HepG2 (cell line): ENCODE data around the gene FGGY. TPM values are rescaled to one million over a fixed set of nuclear protein-coding genes. Genes with fewer than 3 reads are reported as not detected.

Experiments used
- ATAC-seq: fragments of 200-7000 bp; cut with Tn5 transposase; 3 replicates; pipeline ENCODE4 v1.9.1; 2020; ENCODE audit warnings: mild to moderate bottlenecking, moderate library complexity
- BruUV-seq: library from RNA; stranded (reverse); fragments of 400-500 nt; replicated peaks from 2 replicates; lab custom pipeline; 2021; lab: Mats Ljungman, UMichigan
- CTCF ChIA-PET: fragments of 300-600 bp; formaldehyde crosslinking; extraction: SDS; loops from one replicate; lab custom pipeline; 2021; ENCODE audit warnings: low total read pairs, inconsistent platforms, low intra/inter-chr PET ratio; lab: Yijun Ruan, JAX
- POLR2A ChIA-PET: fragments of 350-600 bp; sonication (Branson Sonifier 250); formaldehyde crosslinking; loops from one replicate; lab custom pipeline; 2020; ENCODE audit warnings: antibody characterized with exemption, inconsistent platforms; lab: Yijun Ruan, JAX
- DNase-seq: peaks from one replicate; pipeline ENCODE4 v3.0.0-alpha.2; 2015; ENCODE audit warnings: low spot score
- FAIRE-seq: peaks from 3 replicates; lab custom pipeline; 2011; peaks lifted over from hg19 to GRCh38; lab: Jason Lieb, UNC
- H2AFZ ChIP-seq: one replicate; pipeline ENCODE4 v1.6.1; 2011; ENCODE audit warnings: low read length, inconsistent platforms
- H3K27ac ChIP-seq: fragments of 300-600 bp; 3 replicates; pipeline ENCODE4 v1.8.0; 2011; ENCODE audit warnings: mixed run types, mild to moderate bottlenecking, mixed read lengths, low read length, inconsistent platforms; ENCODE audit not compliant: insufficient read depth; ENCODE audit errors: extremely low read length
- H3K27me3 ChIP-seq, 2 experiments: fragments of 200-600 bp in 1 of 2; 2 replicates in 1 of 2; 3 replicates in 1 of 2; pipeline versions ENCODE4 v1.6.0 to v1.8.0; 2011; ENCODE audit warnings: low read length in 2 of 2, mild to moderate bottlenecking in 2 of 2, moderate library complexity in 2 of 2, inconsistent platforms in 1 of 2; ENCODE audit not compliant: insufficient read depth in 2 of 2, control insufficient read depth in 1 of 2
- H3K36me3 ChIP-seq, 2 experiments: fragments of 200-600 bp in 1 of 2; replicated peaks in 1 of 2; 2 replicates in 1 of 2; 3 replicates in 1 of 2; pipeline versions ENCODE4 v1.5.1 to v1.8.0; 2011; ENCODE audit warnings: low read length in 2 of 2, inconsistent platforms in 1 of 2; ENCODE audit not compliant: insufficient read depth in 2 of 2, control insufficient read depth in 1 of 2
- H3K4me1 ChIP-seq: 2 replicates; pipeline ENCODE4 v1.5.1; 2012; ENCODE audit warnings: low read length, inconsistent platforms; ENCODE audit not compliant: insufficient read depth
- H3K4me2 ChIP-seq: 2 replicates; pipeline ENCODE4 v1.6.0; 2011; ENCODE audit warnings: low read depth, low read length, inconsistent platforms
- H3K4me3 ChIP-seq, 3 experiments: fragments of 200-600 bp in 1 of 3; sonication (generic), shearing (Covaris generic) in 1 of 3; replicated peaks in 1 of 3; 2 replicates each; pipeline ENCODE4 v1.5.1; 2011 to 2016; ENCODE audit warnings: low read length in 3 of 3, inconsistent platforms in 2 of 3, low read depth in 2 of 3, mild to moderate bottlenecking in 2 of 3, control low read depth in 1 of 3, mixed read lengths in 1 of 3; ENCODE audit not compliant: insufficient read depth in 1 of 3
- H3K79me2 ChIP-seq: one replicate; pipeline ENCODE4 v1.6.1; 2011; ENCODE audit warnings: low read length, inconsistent platforms; ENCODE audit not compliant: insufficient read depth
- H3K9ac ChIP-seq: 2 replicates; pipeline ENCODE4 v1.6.0; 2011; ENCODE audit warnings: mild to moderate bottlenecking, low read depth, low read length, inconsistent platforms; ENCODE audit not compliant: insufficient read depth
- H3K9me3 ChIP-seq: 2 replicates; pipeline ENCODE4 v1.5.1; 2012; ENCODE audit warnings: mild to moderate bottlenecking, low read length
- H4K20me1 ChIP-seq: 2 replicates; pipeline ENCODE4 v1.6.0; 2011; ENCODE audit warnings: inconsistent platforms, mild to moderate bottlenecking, low read length, moderate library complexity; ENCODE audit not compliant: insufficient read depth
- LBX2 ChIP-seq: sonication (generic); formaldehyde crosslinking; IDR thresholded peaks from 2 replicates; pipeline ENCODE4 v1.5.0; 2020; ENCODE audit warnings: missing genetic modification reagents, mild to moderate bottlenecking, borderline replicate concordance
- MED1 ChIP-seq: sonication (generic); formaldehyde crosslinking; IDR thresholded peaks from 2 replicates; pipeline ENCODE4 v1.4.0; 2020; ENCODE audit warnings: missing genetic modification reagents
- MEIS1 ChIP-seq: sonication (generic); formaldehyde crosslinking; IDR thresholded peaks from 2 replicates; pipeline ENCODE4 v1.9.0; 2021; ENCODE audit warnings: mild to moderate bottlenecking, missing genetic modification reagents, moderate library complexity, borderline replicate concordance
- NCOA5 ChIP-seq: sonication (generic); formaldehyde crosslinking; IDR thresholded peaks from 2 replicates; pipeline ENCODE4 v1.4.0; 2020; ENCODE audit warnings: missing genetic modification reagents
- RBM22 ChIP-seq: fragments of 200-400 bp; formaldehyde crosslinking; optimal IDR thresholded peaks from 2 replicates; pipeline ENCODE3; 2017; ENCODE audit warnings: mild to moderate bottlenecking, low read length, moderate library complexity
- SMAD1 ChIP-seq: sonication (generic); formaldehyde crosslinking; IDR thresholded peaks from 2 replicates; pipeline ENCODE4 v1.4.0; 2020; ENCODE audit warnings: missing genetic modification reagents, low read depth, mild to moderate bottlenecking, borderline replicate concordance
- ZBTB40 ChIP-seq, 2 experiments: fragments of 450-650 bp in 1 of 2; sonication (generic) in 1 of 2; formaldehyde crosslinking in 1 of 2; IDR thresholded peaks; 2 replicates each; pipeline versions ENCODE4 v1.6.1 to v1.8.0; 2016 to 2022; ENCODE audit warnings: antibody characterized with exemption in 1 of 2, mild to moderate bottlenecking in 1 of 2, missing genetic modification reagents in 1 of 2
- ZBTB8A ChIP-seq: sonication (generic); formaldehyde crosslinking; IDR thresholded peaks from 2 replicates; pipeline ENCODE4 v1.4.0; 2020; ENCODE audit warnings: mild to moderate bottlenecking, low read depth, missing genetic modification reagents, borderline replicate concordance
- ZNF737 ChIP-seq: sonication (generic); formaldehyde crosslinking; IDR thresholded peaks from 2 replicates; pipeline ENCODE4 v1.5.0; 2020; ENCODE audit warnings: missing genetic modification reagents, mild to moderate bottlenecking, borderline replicate concordance
- ZNF780A ChIP-seq: sonication (generic); formaldehyde crosslinking; IDR thresholded peaks from 2 replicates; pipeline ENCODE4 v1.8.0; 2022; ENCODE audit warnings: mild to moderate bottlenecking, missing genetic modification reagents, moderate library complexity
- ZNF784 ChIP-seq: sonication (generic); formaldehyde crosslinking; IDR thresholded peaks from 2 replicates; pipeline ENCODE4 v1.5.1; 2020; ENCODE audit warnings: missing genetic modification reagents, mild to moderate bottlenecking, borderline replicate concordance
- ZNF878 ChIP-seq: sonication (generic); formaldehyde crosslinking; IDR thresholded peaks from 2 replicates; pipeline ENCODE4 v1.8.1; 2023; ENCODE audit warnings: mild to moderate bottlenecking, missing genetic modification reagents, moderate library complexity
- WGBS: methylation state at CpG from one replicate; pipeline ENCODE4 v1.1.6; 2017; ENCODE audit warnings: low lambda C conversion rate; 5-methylcytosine and 5-hydroxymethylcytosine counted together
- in situ Hi-C: cut with HindIII; loops from 2 replicates; pipeline ENCODE4 v1.10.0; 2017; ENCODE audit warnings: low pct_unique_long_range_greater_than_20kb; ENCODE audit not compliant: extremely low pct_ligation_motif_present
- intact Hi-C: fragments of 100-400 bp; cut with micrococcal nuclease; formaldehyde crosslinking; loops from one replicate; pipeline ENCODE4 v1.10.0; 2022; ENCODE audit not compliant: unreplicated experiment
- polyA plus RNA-seq, 8 experiments: library from polyadenylated mRNA; depleted of rRNA in 3 of 8; stranded (reverse) in 7 of 8; unstranded in 1 of 8; fragments of >200 nt; fragmentation: Illumina TruSeq in 4 of 8; extraction: Trizol in 4 of 8; gene quantifications; 2 replicates each; pipeline versions ENCODE4 v1.2.1 to v1.2.3, GENCODE V29; 2011 to 2016; ENCODE audit warnings: low read depth in 4 of 8, missing spikeins in 1 of 8, mixed read lengths in 1 of 8; ENCODE audit not compliant: insufficient read depth in 1 of 8
- total RNA-seq, 5 experiments: library from RNA; depleted of rRNA; stranded (reverse); fragments of >200 nt; fragmentation: Illumina TruSeq; extraction: Trizol; gene quantifications; 2 replicates each; pipeline ENCODE4 v1.2.3, GENCODE V29; 2016; ENCODE audit warnings: low read depth in 1 of 5

FGGY gene
- total and polyA plus RNA-seq, 2 of the 13 experiments (the other 11 are each of a cell fraction or from before 2014, with no cell fraction given), result 15.7 to 27.5 TPM

GRCh38 chr1:59522925-59523505 is 226.1 kb downstream of the FGGY start:
- in situ Hi-C loops, result no loop called here
- ATAC-seq, result peak; percentile 93
- no peaks in the 10 kb centered on the region for H3K27me3 ChIP-seq
- intact Hi-C loops, result loop anchor here (1.0 kb wide), 1 partner anchor 176 kb away; no protein-coding TSS in a partner anchor
- peak overlapping the region; percentile 30 for H3K4me2 ChIP-seq
- no peaks in the 10 kb centered on the region for H3K79me2 ChIP-seq
- H3K4me3 ChIP-seq, result no peak overlapping the region
- no peak overlapping the region for H2AFZ ChIP-seq
- peak overlapping the region; percentile 11; the same call in 1 of the 2 replicates for H3K9ac ChIP-seq
- H4K20me1 ChIP-seq, result no peaks in the 10 kb centered on the region
- CTCF ChIA-PET, result no interaction called here
- WGBS, result 13% methylated on average over 4 of the region's 4 CpGs
- peak; percentile 93 for DNase-seq
- BruUV-seq, result no TSS peak
- peaks cover 0 to 2% of the 10 kb centered on the region in 2 experiments; a peak in 1 of 5 replicates for H3K36me3 ChIP-seq
- POLR2A ChIA-PET, result interaction anchor here (0.6 to 1.3 kb wide), 6 partner anchors 11 to 208 kb away, joined by 3 to 13 read pairs (median 4); no protein-coding TSS in a partner anchor
- H3K9me3 ChIP-seq, result no peaks in the 10 kb centered on the region
- H3K4me1 ChIP-seq, result peaks cover 32% of the 10 kb centered on the region
- peak; percentile 94 for FAIRE-seq
- peak overlapping the region; percentile 57 for H3K27ac ChIP-seq
- TF ChIP-seq NCOA5 (CRISPR knock-in tag), result no peak
- TF ChIP-seq SMAD1 (CRISPR knock-in tag), result no peak
- TF ChIP-seq LBX2 (CRISPR knock-in tag), result no peak
- no peak for TF ChIP-seq ZNF780A (CRISPR knock-in tag)
- no peak for TF ChIP-seq ZNF784 (CRISPR knock-in tag)
- no peak for TF ChIP-seq ZBTB40 (IDR thresholded peaks at IDR 0.05)
- no peak for TF ChIP-seq ZBTB40 (CRISPR knock-in tag; IDR thresholded peaks at IDR 0.05)
- peak; percentile 70 for TF ChIP-seq MED1 (CRISPR knock-in tag)
- no peak for TF ChIP-seq ZNF737 (CRISPR knock-in tag)
- no peak for TF ChIP-seq MEIS1
- no peak for TF ChIP-seq ZNF878 (CRISPR knock-in tag)
- TF ChIP-seq RBM22, result no peak
- no peak for TF ChIP-seq ZBTB8A (CRISPR knock-in tag)
